ENCODE data around the gene LCA5L. TPM values are rescaled to one million over a fixed set of nuclear protein-coding genes. Genes with fewer than 3 reads are reported as not detected.

Gene LCA5L
- total RNA-seq, 1 donor from 2014 or later, result 2.6 TPM

- TF ChIP-seq, protein P1, sequence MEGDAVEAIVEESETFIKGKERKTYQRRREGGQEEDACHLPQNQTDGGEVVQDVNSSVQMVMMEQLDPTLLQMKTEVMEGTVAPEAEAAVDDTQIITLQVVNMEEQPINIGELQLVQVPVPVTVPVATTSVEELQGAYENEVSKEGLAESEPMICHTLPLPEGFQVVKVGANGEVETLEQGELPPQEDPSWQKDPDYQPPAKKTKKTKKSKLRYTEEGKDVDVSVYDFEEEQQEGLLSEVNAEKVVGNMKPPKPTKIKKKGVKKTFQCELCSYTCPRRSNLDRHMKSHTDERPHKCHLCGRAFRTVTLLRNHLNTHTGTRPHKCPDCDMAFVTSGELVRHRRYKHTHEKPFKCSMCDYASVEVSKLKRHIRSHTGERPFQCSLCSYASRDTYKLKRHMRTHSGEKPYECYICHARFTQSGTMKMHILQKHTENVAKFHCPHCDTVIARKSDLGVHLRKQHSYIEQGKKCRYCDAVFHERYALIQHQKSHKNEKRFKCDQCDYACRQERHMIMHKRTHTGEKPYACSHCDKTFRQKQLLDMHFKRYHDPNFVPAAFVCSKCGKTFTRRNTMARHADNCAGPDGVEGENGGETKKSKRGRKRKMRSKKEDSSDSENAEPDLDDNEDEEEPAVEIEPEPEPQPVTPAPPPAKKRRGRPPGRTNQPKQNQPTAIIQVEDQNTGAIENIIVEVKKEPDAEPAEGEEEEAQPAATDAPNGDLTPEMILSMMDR (conservative IDR thresholded peaks at IDR 0.05), result no peak
- Mint-ChIP-seq H3K27me3 (peaks cover 6% of the 10 kb centered on the region), H3K4me1 (ENCODE audit: unreplicated experiment) (no peaks in the 10 kb centered on the region), H3K27ac (no peak overlapping the region), H3K4me3 (no peak overlapping the region), H3K9me3 (no peaks in the 10 kb centered on the region), H3K36me3 (no peaks in the 10 kb centered on the region)
- no peak for DNase-seq (ENCODE audit: extremely low spot score, unreplicated experiment)
Observed at GRCh38 chr21:39367783-39368182, 77.8 kb downstream of the LCA5L start.

- Mint-ChIP-seq H3K27ac (no peak overlapping the region), H3K27me3 (peaks cover 6% of the 10 kb centered on the region), H3K4me1 (ENCODE audit: unreplicated experiment) (no peaks in the 10 kb centered on the region), H3K36me3 (no peaks in the 10 kb centered on the region), H3K4me3 (no peak overlapping the region), H3K9me3 (no peaks in the 10 kb centered on the region)
- DNase-seq (ENCODE audit: extremely low spot score, unreplicated experiment), result no peak
- TF ChIP-seq, protein P1 (conservative IDR thresholded peaks at IDR 0.05), result no peak
Observed at GRCh38 chr21:39366563-39366962, 79.0 kb downstream of the LCA5L start.

DNA sequence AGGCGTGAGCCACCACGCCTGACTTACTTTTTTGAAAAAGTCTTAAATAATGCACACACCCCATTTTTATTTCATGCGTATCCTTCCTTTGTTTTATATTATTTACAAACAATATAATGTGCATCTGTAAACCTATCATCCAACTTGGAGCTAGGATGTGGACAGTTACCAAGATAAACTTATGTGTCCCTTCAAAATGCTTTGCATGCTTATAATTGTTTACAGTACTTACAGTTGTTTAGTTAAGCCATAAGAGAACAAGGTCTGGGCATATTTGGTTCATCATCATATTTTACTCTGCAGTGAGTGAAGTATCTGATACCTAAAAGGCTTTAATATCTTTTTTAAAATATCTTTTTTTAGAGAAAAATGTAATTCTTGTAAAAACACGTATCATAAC lies 80.6 kb downstream of the LCA5L start:
- no peak for DNase-seq (ENCODE audit: extremely low spot score, unreplicated experiment)
- Mint-ChIP-seq H3K27me3 (peaks cover 4% of the 10 kb centered on the region), H3K4me3 (no peak overlapping the region), H3K27ac (no peak overlapping the region), H3K9me3 (no peaks in the 10 kb centered on the region), H3K4me1 (ENCODE audit: unreplicated experiment) (no peaks in the 10 kb centered on the region), H3K36me3 (no peaks in the 10 kb centered on the region)
- TF ChIP-seq, protein P1 (conservative IDR thresholded peaks at IDR 0.05), result no peak

- Mint-ChIP-seq H3K36me3 (no peaks in the 10 kb centered on the region), H3K9me3 (no peaks in the 10 kb centered on the region), H3K4me1 (ENCODE audit: unreplicated experiment) (no peaks in the 10 kb centered on the region), H3K4me3 (no peak overlapping the region), H3K27ac (no peak overlapping the region), H3K27me3 (peaks cover 4% of the 10 kb centered on the region)
- DNase-seq (ENCODE audit: extremely low spot score, unreplicated experiment), result no peak
- TF ChIP-seq, protein P1 (conservative IDR thresholded peaks at IDR 0.05), result no peak
Observed at GRCh38 chr21:39363607-39364555, 81.7 kb downstream of the LCA5L start.

- Mint-ChIP-seq H3K4me3 (no peak overlapping the region), H3K27ac (no peak overlapping the region), H3K36me3 (no peaks in the 10 kb centered on the region), H3K4me1 (ENCODE audit: unreplicated experiment) (no peaks in the 10 kb centered on the region), H3K27me3 (peaks cover 4% of the 10 kb centered on the region), H3K9me3 (no peaks in the 10 kb centered on the region)
- TF ChIP-seq, protein P1 (conservative IDR thresholded peaks at IDR 0.05), result no peak
- DNase-seq (ENCODE audit: extremely low spot score, unreplicated experiment), result no peak
Observed at GRCh38 chr21:39362733-39363132, 82.8 kb downstream of the LCA5L start.

All from type B pancreatic cell (in vitro differentiated cells).